Breast epithelium (tissue), 3 donors: ENCODE measurements around the gene CDK3.

Source experiments
- POLR2A ChIP-seq: fragments of 450-650 bp; IDR thresholded peaks from one replicate; pipeline ENCODE4 v1.6.1; 2016; ENCODE audit warnings: antibody characterized with exemption, mild to moderate bottlenecking, moderate library complexity
- TF ChIP-seq, protein P1 (sequence below), 3 donors: fragments of 450-650 bp; IDR thresholded peaks; one replicate each; pipeline ENCODE4 v1.5.1; 2016 to 2017; ENCODE audit warnings: antibody characterized with exemption in 3 of 3, mild to moderate bottlenecking in 3 of 3, moderate library complexity in 3 of 3

DNA sequence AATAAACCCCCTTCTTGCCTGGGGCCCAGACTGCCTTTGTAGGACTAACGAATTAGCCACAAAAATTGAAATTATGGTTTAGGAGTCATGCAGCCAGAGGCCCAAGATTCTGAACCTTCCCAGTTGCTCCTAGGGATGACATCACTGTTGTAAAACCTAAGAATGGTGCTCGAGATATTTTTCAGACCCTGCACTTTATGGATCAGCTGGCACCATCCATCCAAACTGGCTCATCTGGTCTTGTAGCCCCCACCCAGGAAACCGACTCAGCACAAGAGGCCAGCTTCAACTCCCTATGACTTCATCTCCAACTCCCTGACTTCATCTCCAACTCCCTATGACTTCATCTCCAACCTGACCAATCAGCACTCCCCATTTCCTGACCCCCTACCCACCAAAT, 37.4 kb downstream of the CDK3 start:
- TF ChIP-seq, protein P1, sequence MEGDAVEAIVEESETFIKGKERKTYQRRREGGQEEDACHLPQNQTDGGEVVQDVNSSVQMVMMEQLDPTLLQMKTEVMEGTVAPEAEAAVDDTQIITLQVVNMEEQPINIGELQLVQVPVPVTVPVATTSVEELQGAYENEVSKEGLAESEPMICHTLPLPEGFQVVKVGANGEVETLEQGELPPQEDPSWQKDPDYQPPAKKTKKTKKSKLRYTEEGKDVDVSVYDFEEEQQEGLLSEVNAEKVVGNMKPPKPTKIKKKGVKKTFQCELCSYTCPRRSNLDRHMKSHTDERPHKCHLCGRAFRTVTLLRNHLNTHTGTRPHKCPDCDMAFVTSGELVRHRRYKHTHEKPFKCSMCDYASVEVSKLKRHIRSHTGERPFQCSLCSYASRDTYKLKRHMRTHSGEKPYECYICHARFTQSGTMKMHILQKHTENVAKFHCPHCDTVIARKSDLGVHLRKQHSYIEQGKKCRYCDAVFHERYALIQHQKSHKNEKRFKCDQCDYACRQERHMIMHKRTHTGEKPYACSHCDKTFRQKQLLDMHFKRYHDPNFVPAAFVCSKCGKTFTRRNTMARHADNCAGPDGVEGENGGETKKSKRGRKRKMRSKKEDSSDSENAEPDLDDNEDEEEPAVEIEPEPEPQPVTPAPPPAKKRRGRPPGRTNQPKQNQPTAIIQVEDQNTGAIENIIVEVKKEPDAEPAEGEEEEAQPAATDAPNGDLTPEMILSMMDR (IDR thresholded peaks at IDR 0.05) = no peak
- no peak for TF ChIP-seq POLR2A
